Measurements from ENCODE around the gene NKD1.
"Not testable (repeated sequence)": the region's sequence is repeated elsewhere in the genome, so short reads cannot be mapped to it uniquely, and the experiment has no call there.

The NKD1 gene

DNA sequence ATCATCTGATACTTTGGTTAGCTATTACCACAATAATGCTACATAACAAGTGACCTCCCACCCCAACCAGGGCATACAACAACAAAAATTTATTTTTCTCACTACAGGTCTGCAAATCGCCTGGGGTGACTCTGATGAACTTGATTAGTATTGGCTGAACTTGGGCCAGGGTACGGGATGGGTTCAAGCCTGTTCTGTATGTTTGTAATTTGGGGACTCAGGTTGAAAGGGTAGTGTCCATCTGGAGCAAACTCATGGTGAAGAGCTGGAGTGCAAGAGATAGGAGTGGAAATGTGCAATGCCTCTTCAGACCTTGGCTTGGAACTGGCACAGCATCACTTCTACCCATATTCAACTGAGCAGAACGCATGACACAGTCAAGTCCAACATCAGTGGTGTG lies 16.3 kb upstream of the NKD1 start:
- no peak overlapping the region for H3K4me3 ChIP-seq (ENCODE audit: low read depth in 1 of 2, low read length in 2 of 2)
- H3K4me1 ChIP-seq (ENCODE audit: control insufficient read depth in 1 of 2, insufficient read depth in 2 of 2, low read length in 2 of 2), result no peaks in the 10 kb centered on the region
- H3K9me3 ChIP-seq (ENCODE audit: control insufficient read depth in 1 of 2, low read length in 2 of 2), result peaks cover 9 to 10% of the 10 kb centered on the region in 2 donors
- no peak overlapping the region for H3K27ac ChIP-seq (ENCODE audit: low read length)
- H3K27me3 ChIP-seq (ENCODE audit: low read depth, low read length), result no peaks in the 10 kb centered on the region
- H3K36me3 ChIP-seq (ENCODE audit: control insufficient read depth in 1 of 2, insufficient read depth in 2 of 2, low read length in 2 of 2), result no peaks in the 10 kb centered on the region

DNA sequence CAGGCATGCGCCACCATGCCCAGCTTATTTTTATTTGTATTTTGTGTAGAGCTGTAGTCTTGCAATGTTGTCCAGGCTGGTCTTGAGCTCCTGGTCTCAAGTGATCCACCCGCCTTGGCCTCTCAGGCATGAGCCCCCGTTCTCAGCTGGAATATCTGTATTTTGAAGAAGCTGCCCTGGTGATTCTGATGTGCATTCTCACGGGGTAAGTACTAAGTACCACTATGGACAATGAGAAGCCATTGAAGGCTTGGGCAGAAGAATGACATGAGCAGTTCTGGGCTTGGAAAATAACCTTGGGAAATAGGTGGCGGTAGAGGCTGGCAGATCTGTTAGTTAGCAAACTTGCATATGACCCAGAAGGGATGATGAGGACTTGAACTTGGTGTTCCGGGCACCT lies 15.6 kb upstream of the NKD1 start:
- Histone ChIP-seq H3K27ac (ENCODE audit: low read length) (no peak overlapping the region), H3K4me1 (ENCODE audit: control insufficient read depth in 1 of 2, insufficient read depth in 2 of 2, low read length in 2 of 2) (no peaks in the 10 kb centered on the region), H3K9me3 (ENCODE audit: control insufficient read depth in 1 of 2, low read length in 2 of 2) (peaks cover 9 to 10% of the 10 kb centered on the region in 2 donors), H3K27me3 (ENCODE audit: low read depth, low read length) (no peaks in the 10 kb centered on the region), H3K4me3 (ENCODE audit: low read depth in 1 of 2, low read length in 2 of 2) (no peak overlapping the region), H3K36me3 (ENCODE audit: control insufficient read depth in 1 of 2, insufficient read depth in 2 of 2, low read length in 2 of 2) (no peaks in the 10 kb centered on the region)

DNA sequence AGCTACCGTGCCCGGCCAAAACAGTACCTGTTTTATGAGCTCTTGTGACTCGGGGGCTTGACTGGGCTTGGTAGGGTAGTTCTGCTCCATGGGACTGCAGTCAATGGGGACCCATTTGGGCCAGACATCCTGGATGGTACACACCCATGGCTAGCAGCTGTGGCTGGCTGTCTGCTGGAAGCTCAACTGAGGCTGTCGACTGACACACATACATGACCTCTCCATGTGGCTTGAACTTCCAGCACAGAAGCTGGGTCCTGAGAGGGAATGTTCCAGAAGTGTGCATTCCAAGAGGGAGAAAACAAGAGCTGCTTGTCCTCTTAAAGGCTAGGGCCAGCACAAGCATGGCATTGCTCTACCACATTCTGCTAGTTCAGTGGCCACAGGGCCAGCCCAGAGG lies 14.9 kb upstream of the NKD1 start:
- no peak overlapping the region for H3K27ac ChIP-seq (ENCODE audit: low read length)
- no peaks in the 10 kb centered on the region for H3K4me1 ChIP-seq (ENCODE audit: control insufficient read depth in 1 of 2, insufficient read depth in 2 of 2, low read length in 2 of 2)
- H3K4me3 ChIP-seq (ENCODE audit: low read depth in 1 of 2, low read length in 2 of 2), result no peak overlapping the region
- H3K36me3 ChIP-seq (ENCODE audit: control insufficient read depth in 1 of 2, insufficient read depth in 2 of 2, low read length in 2 of 2), result no peaks in the 10 kb centered on the region
- H3K9me3 ChIP-seq (ENCODE audit: control insufficient read depth in 1 of 2, low read length in 2 of 2), result peaks cover 9 to 10% of the 10 kb centered on the region in 2 donors
- no peaks in the 10 kb centered on the region for H3K27me3 ChIP-seq (ENCODE audit: low read depth, low read length)

DNA sequence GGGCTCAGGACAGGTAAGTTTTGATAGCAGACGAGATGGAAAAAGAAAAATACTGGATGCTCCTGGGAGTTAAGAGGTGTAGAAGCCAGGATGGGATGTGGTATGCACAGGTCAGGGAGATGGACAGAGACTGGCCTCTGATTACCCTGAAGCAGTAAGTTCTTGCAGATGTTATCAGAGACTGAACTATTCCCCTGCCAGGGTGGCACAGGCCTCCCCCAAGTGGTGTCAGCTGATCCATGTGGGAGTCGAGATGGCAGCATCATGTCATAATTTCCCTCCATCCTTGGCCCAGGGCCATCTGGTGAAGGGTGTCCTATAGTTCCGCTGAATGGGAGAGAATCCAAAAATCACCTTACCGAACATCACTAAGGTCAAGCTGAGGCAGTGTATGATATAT lies 14.1 kb upstream of the NKD1 start:
- Histone ChIP-seq H3K9me3 (ENCODE audit: control insufficient read depth in 1 of 2, low read length in 2 of 2) (peaks cover 9 to 10% of the 10 kb centered on the region in 2 donors), H3K36me3 (ENCODE audit: control insufficient read depth in 1 of 2, insufficient read depth in 2 of 2, low read length in 2 of 2) (no peaks in the 10 kb centered on the region), H3K27ac (ENCODE audit: low read length) (no peak overlapping the region), H3K4me3 (ENCODE audit: low read depth in 1 of 2, low read length in 2 of 2) (no peak overlapping the region), H3K27me3 (ENCODE audit: low read depth, low read length) (no peaks in the 10 kb centered on the region), H3K4me1 (ENCODE audit: control insufficient read depth in 1 of 2, insufficient read depth in 2 of 2, low read length in 2 of 2) (no peaks in the 10 kb centered on the region)

DNA sequence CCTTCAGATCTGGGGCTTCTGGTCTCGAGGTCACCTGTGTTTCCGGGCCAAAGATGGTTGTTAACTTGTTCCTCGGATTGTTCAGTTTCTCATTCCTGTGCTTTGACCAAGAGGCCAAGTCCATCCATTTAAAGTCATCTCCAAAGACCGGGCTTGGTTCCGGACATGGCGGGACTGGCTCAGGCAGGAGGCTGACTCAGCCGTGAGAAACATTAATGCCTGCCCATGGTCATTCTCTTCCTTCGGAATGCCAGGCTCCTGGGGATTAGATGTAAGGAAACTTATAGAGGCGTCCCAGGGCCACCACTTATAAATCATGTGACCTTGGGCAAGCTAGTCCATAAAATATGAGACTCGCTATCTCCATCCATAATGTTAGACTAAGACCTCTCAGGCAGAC lies 13.6 kb upstream of the NKD1 start:
- no peak overlapping the region for H3K27ac ChIP-seq (ENCODE audit: low read length)
- H3K9me3 ChIP-seq (ENCODE audit: control insufficient read depth in 1 of 2, low read length in 2 of 2), result peaks cover 5 to 6% of the 10 kb centered on the region in 2 donors
- no peaks in the 10 kb centered on the region for H3K4me1 ChIP-seq (ENCODE audit: control insufficient read depth in 1 of 2, insufficient read depth in 2 of 2, low read length in 2 of 2)
- H3K27me3 ChIP-seq (ENCODE audit: low read depth, low read length), result no peaks in the 10 kb centered on the region
- H3K4me3 ChIP-seq (ENCODE audit: low read depth in 1 of 2, low read length in 2 of 2), result no peak overlapping the region
- H3K36me3 ChIP-seq (ENCODE audit: control insufficient read depth in 1 of 2, insufficient read depth in 2 of 2, low read length in 2 of 2), result no peaks in the 10 kb centered on the region

DNA sequence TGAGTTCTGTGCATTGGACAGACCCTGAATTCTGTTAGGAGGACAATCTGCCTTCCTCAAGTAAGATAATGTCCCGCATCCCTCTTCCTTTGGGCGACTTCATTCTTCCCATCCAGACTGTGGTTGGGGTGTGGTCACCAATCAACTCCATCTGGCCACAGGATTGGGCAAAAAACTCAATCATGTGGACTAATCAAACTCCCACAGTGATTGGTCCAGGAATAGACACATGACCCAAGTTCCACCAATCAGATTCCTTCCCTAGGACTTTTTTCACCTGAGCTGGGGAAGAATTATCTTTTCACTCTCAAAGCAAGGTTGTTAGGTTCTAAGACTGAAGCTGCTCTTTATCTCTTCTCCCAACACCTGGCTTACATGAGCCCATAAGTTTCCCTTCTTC lies 13.2 kb upstream of the NKD1 start:
- no peak overlapping the region for H3K4me3 ChIP-seq (ENCODE audit: low read depth in 1 of 2, low read length in 2 of 2)
- H3K27ac ChIP-seq (ENCODE audit: low read length), result no peak overlapping the region
- no peaks in the 10 kb centered on the region for H3K36me3 ChIP-seq (ENCODE audit: control insufficient read depth in 1 of 2, insufficient read depth in 2 of 2, low read length in 2 of 2)
- no peaks in the 10 kb centered on the region for H3K4me1 ChIP-seq (ENCODE audit: control insufficient read depth in 1 of 2, insufficient read depth in 2 of 2, low read length in 2 of 2)
- H3K9me3 ChIP-seq (ENCODE audit: control insufficient read depth in 1 of 2, low read length in 2 of 2), result peaks cover 4 to 5% of the 10 kb centered on the region in 2 donors
- H3K27me3 ChIP-seq (ENCODE audit: low read depth, low read length), result no peaks in the 10 kb centered on the region

DNA sequence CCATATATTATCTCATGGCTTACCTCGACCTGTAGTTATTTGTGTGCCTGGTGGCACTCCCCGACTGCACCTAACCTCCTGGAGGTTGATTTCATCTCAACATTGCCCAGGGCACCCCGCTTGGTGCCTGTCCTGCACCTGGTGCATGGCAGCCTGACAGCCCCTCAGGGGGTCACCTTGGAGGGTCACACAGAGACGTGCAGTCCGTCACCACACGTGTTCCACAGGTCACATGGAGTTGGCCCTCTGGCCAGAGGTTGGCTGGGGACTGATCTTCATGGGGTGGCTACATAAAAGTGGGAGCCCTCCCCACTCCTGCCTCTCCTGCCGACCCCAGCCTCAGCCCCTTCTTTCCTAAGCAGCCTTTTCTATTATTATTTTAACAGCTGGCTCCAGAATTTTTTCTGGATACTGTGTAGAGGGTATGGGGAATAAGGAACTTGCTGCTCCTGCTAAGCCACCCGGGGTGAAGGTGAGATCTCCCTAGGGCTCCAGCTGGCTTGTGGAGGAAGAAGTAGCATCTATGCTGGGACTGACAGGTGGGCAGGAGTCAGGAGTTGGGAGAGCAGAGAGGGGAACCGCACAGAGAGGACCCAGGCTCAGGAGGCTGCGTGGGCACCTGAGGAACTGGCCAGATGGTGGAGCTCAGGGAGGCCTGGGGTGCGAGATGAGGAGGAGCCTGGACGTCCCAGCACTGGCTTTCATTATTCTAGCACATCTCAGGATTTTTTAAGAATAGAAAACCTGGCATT lies 12.5 kb upstream of the NKD1 start:
- H3K27me3 ChIP-seq (ENCODE audit: low read depth, low read length), result no peaks in the 10 kb centered on the region
- no peaks in the 10 kb centered on the region for H3K9me3 ChIP-seq (ENCODE audit: control insufficient read depth in 1 of 2, low read length in 2 of 2)
- no peak overlapping the region for H3K4me3 ChIP-seq (ENCODE audit: low read depth in 1 of 2, low read length in 2 of 2)
- H3K4me1 ChIP-seq (ENCODE audit: control insufficient read depth in 1 of 2, insufficient read depth in 2 of 2, low read length in 2 of 2), result no peaks in the 10 kb centered on the region
- H3K36me3 ChIP-seq (ENCODE audit: control insufficient read depth in 1 of 2, insufficient read depth in 2 of 2, low read length in 2 of 2), result no peaks in the 10 kb centered on the region
- H3K27ac ChIP-seq (ENCODE audit: low read length), result no peak overlapping the region

DNA sequence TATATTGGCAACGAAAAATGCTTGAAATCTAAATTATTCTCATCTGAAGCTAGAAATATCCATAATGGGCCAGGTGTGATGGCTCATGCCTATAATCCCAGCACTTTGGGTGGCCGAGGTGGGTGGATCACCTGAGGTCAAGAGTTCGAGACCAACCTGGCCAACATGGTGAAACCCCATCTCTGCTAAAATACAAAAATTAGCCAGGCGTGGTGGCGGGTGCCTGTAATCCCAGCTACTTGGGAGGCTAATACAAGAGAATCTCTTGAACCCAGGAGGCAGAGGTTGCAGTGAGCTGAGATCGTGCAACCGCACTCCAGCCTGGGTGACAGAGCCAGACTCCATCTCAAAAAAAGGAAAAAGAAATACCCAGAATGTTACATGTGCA lies 11.9 kb upstream of the NKD1 start:
- not testable (repeated sequence) for H3K27me3 ChIP-seq (ENCODE audit: low read depth, low read length); H3K36me3 ChIP-seq (ENCODE audit: control insufficient read depth in 1 of 2, insufficient read depth in 2 of 2, low read length in 2 of 2); H3K27ac ChIP-seq (ENCODE audit: low read length); H3K4me3 ChIP-seq (ENCODE audit: low read depth in 1 of 2, low read length in 2 of 2); H3K9me3 ChIP-seq (ENCODE audit: control insufficient read depth in 1 of 2, low read length in 2 of 2); H3K4me1 ChIP-seq (ENCODE audit: control insufficient read depth in 1 of 2, insufficient read depth in 2 of 2, low read length in 2 of 2)

DNA sequence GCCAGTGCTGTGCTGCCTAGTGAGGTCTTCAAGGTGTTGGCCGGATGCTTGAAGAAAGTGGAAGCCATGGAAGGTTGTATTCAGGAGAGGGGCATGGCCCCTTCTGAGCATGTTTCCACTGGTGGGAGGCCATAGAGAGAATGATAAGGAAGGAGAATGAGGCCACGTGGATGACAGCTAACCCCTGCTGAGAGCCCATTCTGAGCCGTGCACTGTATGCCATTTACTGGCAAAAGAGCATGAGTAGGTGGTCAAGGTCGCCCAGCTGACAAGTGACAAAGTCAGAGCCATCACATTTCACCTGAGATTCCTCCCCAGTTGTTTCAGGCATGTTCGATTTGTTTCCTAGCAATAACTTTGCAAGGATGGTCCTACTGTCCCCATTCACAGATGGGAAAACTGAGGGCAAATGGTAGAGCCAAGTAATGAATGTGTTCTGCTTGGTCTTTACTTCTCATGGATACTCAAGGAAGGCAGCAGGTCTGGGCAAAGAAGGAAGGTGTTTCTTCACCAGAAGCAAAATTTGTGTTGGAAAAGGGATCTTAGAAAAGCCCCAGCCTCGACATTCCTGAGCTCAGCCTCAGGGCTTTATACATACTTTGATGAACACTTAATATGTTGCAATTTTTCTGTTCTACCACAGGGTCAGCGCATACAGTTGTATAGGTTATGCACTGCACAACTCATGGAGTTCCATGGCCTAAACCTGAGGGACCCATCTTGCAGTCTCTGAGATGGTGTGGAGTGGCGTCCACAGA lies 10.5 kb upstream of the NKD1 start:
- H3K4me1 ChIP-seq (ENCODE audit: control insufficient read depth in 1 of 2, insufficient read depth in 2 of 2, low read length in 2 of 2), result no peaks in the 10 kb centered on the region
- no peaks in the 10 kb centered on the region for H3K36me3 ChIP-seq (ENCODE audit: control insufficient read depth in 1 of 2, insufficient read depth in 2 of 2, low read length in 2 of 2)

DNA sequence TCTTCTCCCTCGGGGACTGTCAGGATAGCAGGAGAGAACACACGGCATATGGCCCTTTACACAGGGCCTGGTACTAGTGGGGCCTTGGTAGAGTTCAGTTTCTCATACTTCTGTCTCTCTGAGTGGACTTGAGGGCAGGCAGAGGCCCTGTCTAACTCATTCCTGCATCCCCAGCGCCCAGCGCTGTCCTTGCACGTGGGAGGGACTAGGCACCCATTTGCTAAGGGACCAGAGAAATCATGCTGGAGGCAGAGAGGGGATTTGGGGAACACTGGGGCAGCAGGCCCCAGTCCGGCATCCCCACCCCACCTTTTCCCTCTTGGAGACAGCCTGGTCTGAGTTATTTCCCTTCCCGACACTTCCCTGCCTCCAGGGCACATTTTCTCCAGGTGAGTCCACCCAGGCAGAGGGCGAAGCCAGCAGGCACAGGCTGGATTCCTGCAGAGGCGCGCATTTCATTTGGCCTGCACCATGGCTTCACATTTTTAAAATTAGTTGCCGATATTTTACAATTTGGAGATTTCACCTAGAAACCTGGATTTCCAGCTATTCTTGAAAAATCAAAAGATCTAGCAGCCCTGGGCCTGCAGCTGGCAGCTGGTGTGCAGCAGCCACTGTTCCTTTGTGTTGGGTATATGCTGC lies 9.7 kb upstream of the NKD1 start:
- no peaks in the 10 kb centered on the region for H3K9me3 ChIP-seq (ENCODE audit: control insufficient read depth in 1 of 2, low read length in 2 of 2)
- H3K27ac ChIP-seq (ENCODE audit: low read length), result no peak overlapping the region
- H3K36me3 ChIP-seq (ENCODE audit: control insufficient read depth in 1 of 2, insufficient read depth in 2 of 2, low read length in 2 of 2), result no peaks in the 10 kb centered on the region
- H3K4me3 ChIP-seq (ENCODE audit: low read depth in 1 of 2, low read length in 2 of 2), result no peak overlapping the region
- no peaks in the 10 kb centered on the region for H3K27me3 ChIP-seq (ENCODE audit: low read depth, low read length)
- H3K4me1 ChIP-seq (ENCODE audit: control insufficient read depth in 1 of 2, insufficient read depth in 2 of 2, low read length in 2 of 2), result no peaks in the 10 kb centered on the region

More for the DNA sequence above, 10.5 kb upstream of the NKD1 start:
- Histone ChIP-seq H3K27ac (ENCODE audit: low read length) (no peak overlapping the region), H3K4me3 (ENCODE audit: low read depth in 1 of 2, low read length in 2 of 2) (no peak overlapping the region), H3K9me3 (ENCODE audit: control insufficient read depth in 1 of 2, low read length in 2 of 2) (no peaks in the 10 kb centered on the region), H3K27me3 (ENCODE audit: low read depth, low read length) (no peaks in the 10 kb centered on the region)

DNA sequence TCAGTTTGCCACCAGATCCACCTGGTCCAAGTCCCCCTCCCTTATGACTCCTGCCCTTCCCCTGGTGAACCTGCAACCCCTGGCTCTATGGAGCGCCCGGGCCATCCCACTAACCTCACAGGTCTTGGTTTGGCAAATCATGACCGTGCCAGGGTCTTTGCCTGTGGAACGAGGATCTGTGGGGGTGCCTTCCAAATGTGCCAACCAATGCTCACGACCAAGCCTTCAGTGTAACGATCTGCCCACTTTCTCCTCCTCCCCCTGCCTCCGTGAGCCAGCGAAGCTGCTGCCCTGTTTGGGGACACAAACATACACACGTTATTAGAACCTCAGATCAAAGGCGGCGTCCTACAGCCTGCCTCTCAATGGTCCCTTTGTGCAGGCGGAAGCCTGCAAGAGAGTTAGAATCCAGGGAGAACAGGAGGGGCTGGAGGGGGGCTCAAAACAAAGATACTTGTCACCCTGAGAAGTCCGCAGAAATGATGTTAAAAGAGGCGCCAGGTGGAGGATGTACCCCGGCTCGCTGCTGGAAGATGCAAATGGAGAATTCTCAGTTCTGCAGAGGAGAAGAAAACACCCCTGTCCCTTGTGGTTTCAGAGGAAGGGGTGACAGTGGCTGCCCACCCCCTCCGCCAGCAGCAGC lies 9.0 kb upstream of the NKD1 start:
- no peak overlapping the region for H3K27ac ChIP-seq (ENCODE audit: low read length)
- no peak overlapping the region for H3K4me3 ChIP-seq (ENCODE audit: low read depth in 1 of 2, low read length in 2 of 2)
- no peaks in the 10 kb centered on the region for H3K4me1 ChIP-seq (ENCODE audit: control insufficient read depth in 1 of 2, insufficient read depth in 2 of 2, low read length in 2 of 2)
- no peaks in the 10 kb centered on the region for H3K9me3 ChIP-seq (ENCODE audit: control insufficient read depth in 1 of 2, low read length in 2 of 2)
- no peaks in the 10 kb centered on the region for H3K27me3 ChIP-seq (ENCODE audit: low read depth, low read length)
- no peaks in the 10 kb centered on the region for H3K36me3 ChIP-seq (ENCODE audit: control insufficient read depth in 1 of 2, insufficient read depth in 2 of 2, low read length in 2 of 2)
